Testis (tissue), 3 donors: ENCODE measurements around the gene TMBIM6. TPM values are rescaled to one million over a fixed set of nuclear protein-coding genes. Genes with fewer than 3 reads are reported as not detected.

ENCODE experiments used
- DNase-seq: peaks from one replicate; pipeline ENCODE4 v3.0.0-alpha.2; 2019
- H3K27ac ChIP-seq, 2 donors: fragments of 200-600 bp; sonication (generic); one replicate each; pipeline ENCODE4 v1.5.1; 2019
- H3K27me3 ChIP-seq: fragments of 200-600 bp; sonication (generic); one replicate; pipeline ENCODE4 v1.5.1; 2019
- H3K36me3 ChIP-seq: fragments of 200-600 bp; sonication (generic); one replicate; pipeline ENCODE4 v1.5.1; 2017; ENCODE audit warnings: low read depth; ENCODE audit errors: missing control alignments
- H3K4me1 ChIP-seq: fragments of 200-600 bp; sonication (generic); one replicate; pipeline ENCODE4 v1.5.1; 2019
- H3K4me3 ChIP-seq, 2 donors: fragments of 200-600 bp; sonication (generic); one replicate each; pipeline ENCODE4 v1.5.1; 2017 to 2019
- H3K9me3 ChIP-seq: fragments of 200-600 bp; sonication (generic); one replicate; pipeline ENCODE4 v1.5.1; 2017
- POLR2A ChIP-seq: fragments of 450-650 bp; IDR thresholded peaks from one replicate; pipeline ENCODE4 v1.6.1; 2017; ENCODE audit warnings: antibody characterized with exemption, mild to moderate bottlenecking, moderate library complexity
- WGBS, 2 donors: methylation state at CpG; one replicate each; pipeline ENCODE4 v1.1.5; 2018; 5-methylcytosine and 5-hydroxymethylcytosine counted together
- intact Hi-C: fragments of 100-400 bp; cut with DNase I; formaldehyde crosslinking; loops from one replicate; pipeline ENCODE4 v1.15.1; 2023; ENCODE audit warnings: low total_unique reads
- polyA plus RNA-seq: library from polyadenylated mRNA; stranded (reverse); fragments of 350-450 nt; fragmentation: Illumina TruSeq; extraction: RNeasy Lipid Tissue Mini Kit (QIAGEN cat#74804); gene quantifications from one replicate; pipeline ENCODE4 v1.2.3, GENCODE V29; 2014; ENCODE audit warnings: low read depth, low replicate concordance; ENCODE audit not compliant: insufficient read depth
- total RNA-seq, 2 donors: library from RNA; depleted of rRNA; stranded (reverse); fragments of >200 nt; gene quantifications; one replicate each; pipeline ENCODE4 v1.2.3, GENCODE V29; 2016
- TF ChIP-seq, protein P1 (sequence below), 3 experiments: fragments of 450-650 bp in 2 of 3; fragments of 200-600 bp in 1 of 3; sonication (generic) in 1 of 3; IDR thresholded peaks; one replicate each; pipeline ENCODE4 v1.5.1; 2016 to 2019; ENCODE audit warnings: antibody characterized with exemption in 3 of 3, mild to moderate bottlenecking in 2 of 3, moderate library complexity in 1 of 3

Gene TMBIM6
- total and polyA plus RNA-seq, 3 donors from 2014 or later: 407 to 618 (median 440) TPM

DNA sequence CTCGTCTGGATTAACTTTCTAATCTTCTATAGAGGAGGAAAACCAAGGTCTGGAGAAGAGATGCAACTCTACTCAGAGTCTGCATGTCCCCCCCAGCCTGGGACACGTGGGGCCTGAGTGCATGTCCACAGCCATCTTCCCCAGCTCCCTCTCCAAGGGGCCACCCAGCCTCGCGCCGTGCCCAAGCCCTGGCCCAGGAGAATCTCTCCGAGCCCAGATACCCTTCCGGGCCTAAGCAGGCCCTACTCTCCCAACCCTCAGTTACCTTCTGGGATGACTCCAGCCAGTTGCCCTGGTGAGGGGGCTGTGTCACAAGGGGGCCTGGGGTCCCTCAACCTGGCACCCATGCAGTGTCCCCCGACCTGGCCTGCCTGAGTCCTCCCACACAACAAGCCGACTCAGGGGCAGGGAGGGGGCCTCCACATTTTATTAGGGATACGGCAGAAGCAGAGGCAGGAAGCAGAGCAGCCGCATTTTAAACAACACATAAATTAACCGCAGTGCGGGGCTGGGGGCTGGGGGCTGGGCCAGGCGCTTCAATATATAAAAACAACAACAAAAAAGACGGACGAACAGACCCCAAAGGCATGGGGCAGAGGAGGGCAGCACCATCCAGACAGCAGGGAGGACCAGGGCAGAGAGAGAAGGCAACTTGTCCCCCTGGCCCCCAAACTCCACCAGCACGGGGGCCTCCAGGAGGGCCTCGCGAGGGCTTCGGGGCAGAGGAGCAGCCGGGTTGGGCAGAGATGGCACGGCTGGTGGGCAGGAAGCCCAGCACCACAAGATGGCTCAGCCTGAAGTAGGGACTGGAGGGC is 49.6 kb downstream of the TMBIM6 start:
- WGBS, 2 donors: 70 to 74% methylated on average over 20 to 22 of the region's 22 CpGs
- Histone ChIP-seq H3K4me1 (no peaks in the 10 kb centered on the region), H3K36me3 (no peaks in the 10 kb centered on the region), H3K27me3 (no peaks in the 10 kb centered on the region), H3K9me3 (no peaks in the 10 kb centered on the region), H3K4me3 (no peak overlapping the region), H3K27ac (no peak overlapping the region)
- DNase-seq: no peak
- no peak for TF ChIP-seq POLR2A
- TF ChIP-seq, protein P1, sequence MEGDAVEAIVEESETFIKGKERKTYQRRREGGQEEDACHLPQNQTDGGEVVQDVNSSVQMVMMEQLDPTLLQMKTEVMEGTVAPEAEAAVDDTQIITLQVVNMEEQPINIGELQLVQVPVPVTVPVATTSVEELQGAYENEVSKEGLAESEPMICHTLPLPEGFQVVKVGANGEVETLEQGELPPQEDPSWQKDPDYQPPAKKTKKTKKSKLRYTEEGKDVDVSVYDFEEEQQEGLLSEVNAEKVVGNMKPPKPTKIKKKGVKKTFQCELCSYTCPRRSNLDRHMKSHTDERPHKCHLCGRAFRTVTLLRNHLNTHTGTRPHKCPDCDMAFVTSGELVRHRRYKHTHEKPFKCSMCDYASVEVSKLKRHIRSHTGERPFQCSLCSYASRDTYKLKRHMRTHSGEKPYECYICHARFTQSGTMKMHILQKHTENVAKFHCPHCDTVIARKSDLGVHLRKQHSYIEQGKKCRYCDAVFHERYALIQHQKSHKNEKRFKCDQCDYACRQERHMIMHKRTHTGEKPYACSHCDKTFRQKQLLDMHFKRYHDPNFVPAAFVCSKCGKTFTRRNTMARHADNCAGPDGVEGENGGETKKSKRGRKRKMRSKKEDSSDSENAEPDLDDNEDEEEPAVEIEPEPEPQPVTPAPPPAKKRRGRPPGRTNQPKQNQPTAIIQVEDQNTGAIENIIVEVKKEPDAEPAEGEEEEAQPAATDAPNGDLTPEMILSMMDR (IDR thresholded peaks at IDR 0.05): no peak
- intact Hi-C loops: no loop called here

DNA sequence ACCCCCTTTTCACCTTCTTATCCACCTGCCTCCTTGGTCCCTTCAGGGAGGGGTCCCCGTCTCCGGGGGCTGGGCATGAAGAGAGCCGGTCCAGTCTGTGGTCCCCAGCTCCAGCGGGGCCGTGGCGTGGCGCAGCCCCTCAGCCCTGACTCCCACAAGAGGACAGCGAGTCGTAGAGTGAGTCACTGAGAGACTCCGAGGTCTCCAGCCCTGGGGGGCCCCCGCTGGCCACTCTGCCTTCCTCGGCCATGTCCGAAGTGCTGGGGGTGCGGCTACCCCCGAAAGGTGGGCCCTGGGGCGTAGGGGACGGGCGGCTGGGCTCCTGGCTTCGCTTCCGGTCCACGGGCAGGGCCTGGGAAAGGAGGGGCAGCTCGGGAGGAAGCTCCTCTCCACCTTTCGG is 50.3 kb downstream of the TMBIM6 start:
- H3K4me3 ChIP-seq: no peak overlapping the region
- H3K27me3 ChIP-seq: no peaks in the 10 kb centered on the region
- intact Hi-C loops: no loop called here
- H3K4me1 ChIP-seq: peaks cover under 1% of the 10 kb centered on the region
- WGBS, 2 donors: 64 to 85% methylated on average over 8 to 20 of the region's 23 CpGs
- no peak for DNase-seq
- no peaks in the 10 kb centered on the region for H3K9me3 ChIP-seq
- H3K27ac ChIP-seq: no peak overlapping the region
- H3K36me3 ChIP-seq: no peaks in the 10 kb centered on the region
- TF ChIP-seq POLR2A: no peak
- TF ChIP-seq, protein P1 (IDR thresholded peaks at IDR 0.05): no peak

- whole genome bisulfite sequencing, 2 donors: 91 to 92% methylated on average over 11 to 20 of the region's 20 CpGs
- DNase-seq: no peak
- Histone ChIP-seq H3K4me1 (peaks cover 7% of the 10 kb centered on the region), H3K27ac (no peak overlapping the region), H3K36me3 (no peaks in the 10 kb centered on the region), H3K4me3 (no peak overlapping the region), H3K9me3 (no peaks in the 10 kb centered on the region), H3K27me3 (no peaks in the 10 kb centered on the region)
- no peak for TF ChIP-seq POLR2A
- TF ChIP-seq, protein P1 (IDR thresholded peaks at IDR 0.05): no peak
- intact Hi-C loops: no loop called here
Observed at GRCh38 chr12:49792181-49792970, 51.0 kb downstream of the TMBIM6 start.

- no peak overlapping the region for H3K27ac ChIP-seq
- H3K4me3 ChIP-seq: no peak overlapping the region
- intact Hi-C loops: no loop called here
- 85 to 100% methylated on average over 2 to 11 of the region's 11 CpGs for WGBS, 2 donors
- H3K36me3 ChIP-seq: no peaks in the 10 kb centered on the region
- H3K4me1 ChIP-seq: peaks cover 14% of the 10 kb centered on the region
- H3K9me3 ChIP-seq: no peaks in the 10 kb centered on the region
- no peaks in the 10 kb centered on the region for H3K27me3 ChIP-seq
- no peak for DNase-seq
- TF ChIP-seq POLR2A: no peak
- TF ChIP-seq, protein P1 (IDR thresholded peaks at IDR 0.05): no peak
Observed at GRCh38 chr12:49792976-49793580, 51.7 kb downstream of the TMBIM6 start.
